Hepatocyte (in vitro differentiated cells): Measurements from ENCODE around the gene TMEM132A. TPM values are rescaled to one million over a fixed set of nuclear protein-coding genes. Genes with fewer than 3 reads are reported as not detected.

Experiments used
- DNase-seq: peaks from one replicate; pipeline ENCODE4 v3.0.0-alpha.2; 2016; ENCODE audit warnings: low spot score
- H2AFZ ChIP-seq: fragments of 200-600 bp; sonication (generic); 2 replicates; pipeline ENCODE4 v1.6.0; 2016; ENCODE audit warnings: antibody characterized with exemption, mild to moderate bottlenecking
- H3K27ac ChIP-seq: fragments of 200-600 bp; sonication (generic); 2 replicates; pipeline ENCODE4 v1.5.1; 2016; ENCODE audit warnings: mild to moderate bottlenecking
- H3K27me3 ChIP-seq: fragments of 200-600 bp; sonication (generic); 2 replicates; pipeline ENCODE4 v1.6.1; 2016
- H3K36me3 ChIP-seq: fragments of 200-600 bp; sonication (generic); replicated peaks from 2 replicates; pipeline ENCODE4 v1.5.1; 2016; ENCODE audit warnings: low read depth; ENCODE audit not compliant: insufficient read depth
- H3K4me1 ChIP-seq: fragments of 200-600 bp; sonication (generic); 2 replicates; pipeline ENCODE4 v1.5.1; 2016; ENCODE audit warnings: mild to moderate bottlenecking, moderate library complexity; ENCODE audit not compliant: insufficient read depth
- H3K4me2 ChIP-seq: fragments of 200-600 bp; sonication (generic); 2 replicates; pipeline ENCODE4 v1.6.0; 2016
- H3K4me3 ChIP-seq: fragments of 200-600 bp; sonication (generic); 2 replicates; pipeline ENCODE4 v1.5.1; 2016; ENCODE audit warnings: mild to moderate bottlenecking
- H3K79me2 ChIP-seq: fragments of 200-600 bp; sonication (generic); 2 replicates; pipeline ENCODE4 v1.6.0; 2017; ENCODE audit warnings: mild to moderate bottlenecking
- H3K9me2 ChIP-seq: fragments of 200-600 bp; sonication (generic); replicated peaks from 2 replicates; pipeline ENCODE4 v1.6.0; 2017; ENCODE audit warnings: mild to moderate bottlenecking; ENCODE audit not compliant: insufficient read depth
- H3K9me3 ChIP-seq: fragments of 200-600 bp; sonication (generic); 2 replicates; pipeline ENCODE4 v1.5.1; 2016; ENCODE audit warnings: low read depth, mild to moderate bottlenecking
- H4K20me1 ChIP-seq: fragments of 200-600 bp; sonication (generic); 2 replicates; pipeline ENCODE4 v1.6.0; 2016; ENCODE audit warnings: mild to moderate bottlenecking; ENCODE audit not compliant: insufficient read depth, poor library complexity, severe bottlenecking
- CTCF ChIP-seq: fragments of 200-600 bp; sonication (generic); IDR thresholded peaks from 2 replicates; pipeline ENCODE4 v1.5.1; 2016; ENCODE audit warnings: antibody characterized with exemption, mild to moderate bottlenecking; ENCODE audit not compliant: poor library complexity
- EZH2 ChIP-seq: fragments of 200-600 bp; sonication (generic); IDR thresholded peaks from 2 replicates; pipeline ENCODE4 v1.6.1; 2016; ENCODE audit warnings: antibody characterized with exemption, mild to moderate bottlenecking, borderline replicate concordance
- EZH2phosphoT487 ChIP-seq: fragments of 200-600 bp; sonication (generic); IDR thresholded peaks from one replicate; pipeline ENCODE4 v1.6.1; 2018; ENCODE audit warnings: antibody characterized with exemption, mild to moderate bottlenecking, low read depth, moderate library complexity; ENCODE audit not compliant: unreplicated experiment, severe bottlenecking
- WGBS: methylation state at CpG from one replicate; pipeline ENCODE4 v1.1.6; 2016; ENCODE audit warnings: low lambda C conversion rate; ENCODE audit errors: missing lambda C conversion rate; 5-methylcytosine and 5-hydroxymethylcytosine counted together
- polyA plus RNA-seq: library from polyadenylated mRNA; unstranded; fragments of >200 nt; fragmentation: Nextera tagmentation; extraction: Ambion mirVana; gene quantifications from 2 replicates; pipeline ENCODE4 v1.2.1, GENCODE V29; 2016
- total RNA-seq: library from RNA; depleted of rRNA; stranded (reverse); fragments of >200 nt; gene quantifications from 2 replicates; pipeline ENCODE4 v1.2.3, GENCODE V29; 2014

The TMEM132A gene
- total and polyA plus RNA-seq, 2 experiments from 2014 or later: 44.3 to 98.7 TPM

- Histone ChIP-seq H3K36me3 (no peaks in the 10 kb centered on the region), H4K20me1 (no peaks in the 10 kb centered on the region), H3K4me2 (no peak overlapping the region), H3K9me3 (no peaks in the 10 kb centered on the region), H3K9me2 (no peaks in the 10 kb centered on the region), H2AFZ (no peak overlapping the region), H3K27ac (no peak overlapping the region), H3K79me2 (no peaks in the 10 kb centered on the region), H3K27me3 (no peaks in the 10 kb centered on the region), H3K4me1 (no peaks in the 10 kb centered on the region), H3K4me3 (no peak overlapping the region)
- DNase-seq: no peak
- WGBS: 97% methylated on average over 45 of the region's 57 CpGs
- TF ChIP-seq CTCF (no peak), EZH2phosphoT487 (no peak), EZH2 (no peak)
Observed at GRCh38 chr11:60934124-60934789, 10.0 kb downstream of the TMEM132A start.

- Histone ChIP-seq H3K27ac (no peak overlapping the region), H3K9me3 (no peaks in the 10 kb centered on the region), H3K36me3 (no peaks in the 10 kb centered on the region), H3K9me2 (no peaks in the 10 kb centered on the region), H3K4me2 (no peak overlapping the region), H3K4me3 (no peak overlapping the region), H3K79me2 (no peaks in the 10 kb centered on the region), H4K20me1 (no peaks in the 10 kb centered on the region), H2AFZ (no peak overlapping the region), H3K27me3 (no peaks in the 10 kb centered on the region), H3K4me1 (no peaks in the 10 kb centered on the region)
- TF ChIP-seq EZH2phosphoT487 (no peak), CTCF (no peak), EZH2 (no peak)
- no peak for DNase-seq
- WGBS: 97% methylated on average over 19 of the region's 21 CpGs
Observed at GRCh38 chr11:60934790-60935605, 10.7 kb downstream of the TMEM132A start.

GRCh38 chr11:60935676-60936442 lies 11.6 kb downstream of the TMEM132A start:
- no peak for DNase-seq
- no peak overlapping the region for H3K4me3 ChIP-seq
- H3K36me3 ChIP-seq: no peaks in the 10 kb centered on the region
- no peaks in the 10 kb centered on the region for H4K20me1 ChIP-seq
- no peak overlapping the region for H3K27ac ChIP-seq
- no peak overlapping the region for H2AFZ ChIP-seq
- H3K27me3 ChIP-seq: no peaks in the 10 kb centered on the region
- TF ChIP-seq EZH2 (no peak), CTCF (no peak)
- H3K4me1 ChIP-seq: peaks cover 6% of the 10 kb centered on the region
- no peaks in the 10 kb centered on the region for H3K79me2 ChIP-seq
- no peak overlapping the region for H3K4me2 ChIP-seq
- no peaks in the 10 kb centered on the region for H3K9me3 ChIP-seq
- no peaks in the 10 kb centered on the region for H3K9me2 ChIP-seq
- 95% methylated on average over 25 of the region's 27 CpGs for WGBS
